Endometrial microvascular endothelial cells (primary cell): Measurements from ENCODE around the gene FREM1. TPM values are rescaled to one million over a fixed set of nuclear protein-coding genes. Genes with fewer than 3 reads are reported as not detected.

Experiments
- in situ Hi-C: cut with HindIII; loops from 2 replicates; pipeline ENCODE4 v1.10.0; 2017; ENCODE audit warnings: low sequenced_read_pairs, low pct_unique_long_range_greater_than_20kb; ENCODE audit errors: inconsistent ontology term
- total RNA-seq: library from RNA; depleted of rRNA; stranded (reverse); fragments of >200 nt; gene quantifications from one replicate; pipeline ENCODE4 v1.2.3, GENCODE V29; 2015; ENCODE audit errors: inconsistent ontology term

The FREM1 gene
- total RNA-seq, 1 donor from 2014 or later = not detected

DNA sequence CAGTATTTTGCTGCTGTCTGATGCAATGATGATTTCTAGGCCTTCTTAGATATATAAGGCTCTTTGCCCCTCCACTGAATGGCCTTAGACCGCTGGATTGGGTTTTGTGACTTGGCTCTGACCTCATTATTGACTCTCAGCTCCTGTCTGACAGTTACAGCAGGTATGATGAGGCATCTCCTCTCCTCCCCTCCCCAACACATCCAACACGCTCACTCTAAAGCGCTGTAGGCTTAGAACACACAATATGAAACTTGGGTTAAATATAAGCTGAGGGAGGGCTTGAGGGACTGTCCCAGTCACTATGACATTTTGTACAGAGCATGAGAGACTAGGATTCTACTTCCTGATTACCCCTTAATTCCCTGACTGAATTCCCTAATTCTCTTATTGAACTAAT is 168.9 kb downstream of the FREM1 start:
- in situ Hi-C loops = no loop called here

- in situ Hi-C loops = no loop called here
These were observed 177.1 kb downstream of the FREM1 start for GRCh38 chr9:14733133-14733532.

GRCh38 chr9:14731294-14731981 is 178.8 kb downstream of the FREM1 start:
- in situ Hi-C loops = no loop called here

DNA sequence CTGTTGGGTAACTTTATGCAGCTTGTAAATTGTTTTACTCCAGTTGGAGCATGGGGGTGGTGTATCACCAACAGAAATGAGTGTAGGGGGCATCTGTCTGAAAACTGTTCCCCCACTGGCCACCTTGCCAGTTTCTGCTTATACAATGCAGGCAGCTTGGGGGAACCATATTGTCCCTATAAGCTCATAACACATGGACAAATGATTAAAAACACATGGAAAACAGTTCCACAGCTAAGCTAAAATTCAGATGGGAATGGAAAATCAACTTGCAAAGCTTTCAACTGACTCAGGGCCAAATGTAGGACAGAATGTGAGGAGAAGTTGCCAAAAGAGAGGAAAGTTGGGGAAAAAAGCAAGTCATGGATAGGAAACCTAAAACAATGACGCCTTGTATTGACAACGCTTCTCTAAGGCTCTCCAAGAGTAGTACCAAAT is 179.7 kb downstream of the FREM1 start:
- in situ Hi-C loops = no loop called here

DNA sequence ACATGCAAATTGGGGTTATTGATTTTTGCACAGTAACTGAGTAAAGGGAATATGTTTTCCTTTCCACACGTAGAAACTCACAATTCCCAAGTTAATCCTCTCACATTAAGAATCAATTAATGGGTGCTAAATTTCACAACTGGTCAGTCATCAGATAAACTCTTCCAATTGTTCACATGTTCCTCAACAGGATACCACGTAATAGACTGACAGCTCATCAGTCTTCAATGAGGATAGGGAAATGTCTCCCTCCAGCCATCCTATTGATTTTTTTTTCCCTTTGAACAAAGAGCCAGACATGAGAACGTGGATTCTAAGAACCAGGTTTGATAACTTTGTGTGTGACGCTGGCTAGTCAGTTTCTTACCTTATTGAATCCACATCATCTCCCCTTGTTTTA is 186.9 kb downstream of the FREM1 start:
- in situ Hi-C loops = no loop called here

DNA sequence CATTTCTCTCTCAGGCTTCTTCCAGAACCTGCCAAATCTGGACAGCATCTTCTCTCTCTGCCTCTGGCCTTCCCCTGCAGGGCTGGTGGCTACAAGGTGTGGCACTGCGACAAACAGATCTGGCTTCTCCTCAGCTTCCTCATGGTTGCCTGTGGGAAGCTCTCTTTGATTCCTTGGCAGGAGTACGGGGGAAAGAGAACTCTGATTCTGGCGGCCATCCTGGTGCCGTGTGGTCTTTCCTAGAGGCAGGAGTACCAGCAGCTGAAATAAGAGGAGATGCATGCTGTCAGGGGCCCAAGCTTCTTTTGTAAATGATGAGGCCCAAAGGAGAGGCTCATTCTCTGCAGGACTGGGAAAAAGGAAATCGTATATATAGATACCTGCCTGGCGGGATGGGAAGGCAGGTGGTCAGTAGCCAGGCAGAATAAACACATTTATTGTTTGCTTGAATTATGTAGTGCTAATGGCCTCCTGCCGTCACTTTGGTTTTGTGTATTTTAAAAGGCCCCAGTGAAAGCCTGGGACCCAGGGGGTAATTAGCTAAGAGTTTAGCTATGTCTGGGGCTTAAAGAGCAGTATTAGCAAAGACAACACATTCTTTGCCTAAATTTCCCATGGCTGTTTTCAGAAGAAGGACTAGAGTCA is 187.7 kb downstream of the FREM1 start, which contains the start of gene CER1:
Gene CER1, minus strand, starts transcription at position 343 of the 645 bp plus-strand sequence. Its CDS starts 61 bp downstream, at position 282.
- in situ Hi-C loops = no loop called here

- in situ Hi-C loops = no loop called here
These were observed 190.9 kb downstream of the FREM1 start for GRCh38 chr9:14719231-14719923.

DNA sequence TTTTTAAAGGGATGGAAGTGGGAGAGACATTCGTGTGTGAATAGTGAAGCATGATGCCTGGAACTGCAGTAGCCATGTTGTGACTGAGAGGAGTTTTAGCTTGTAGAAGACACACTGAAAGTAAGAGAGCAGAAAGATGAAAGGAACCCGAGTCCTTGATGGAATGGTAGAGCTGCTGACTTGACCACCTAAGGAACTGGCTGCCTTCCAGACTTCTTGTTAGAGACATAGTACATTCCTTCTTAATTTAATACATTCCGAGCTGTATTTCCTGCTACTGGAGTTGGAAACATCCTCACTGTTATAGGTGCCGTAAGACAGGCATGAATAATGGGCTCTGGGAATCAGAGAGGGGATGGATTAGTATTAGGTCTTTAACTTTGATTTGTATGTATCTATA is 195.1 kb downstream of the FREM1 start:
- in situ Hi-C loops = no loop called here

GRCh38 chr9:14713187-14713767 is 197.0 kb downstream of the FREM1 start:
- in situ Hi-C loops = no loop called here

DNA sequence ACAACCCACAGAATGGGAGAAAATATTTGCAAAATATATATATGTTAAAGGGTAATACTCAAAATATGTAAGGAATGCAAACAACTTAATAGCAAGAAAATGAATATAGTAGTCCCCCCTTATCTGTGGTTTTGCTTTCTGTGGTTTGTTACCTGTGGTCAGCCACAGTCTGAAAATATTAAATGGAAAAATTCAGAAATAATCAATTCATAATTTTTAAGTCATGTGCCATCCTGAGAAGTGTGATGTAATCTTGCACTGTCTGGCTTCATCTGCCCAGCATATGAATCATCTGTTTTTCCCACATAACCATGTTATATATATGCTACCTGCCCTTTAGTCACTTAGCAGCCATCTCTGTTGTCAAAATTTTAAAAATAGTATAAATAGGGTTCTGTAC is 199.4 kb downstream of the FREM1 start:
- in situ Hi-C loops = no loop called here

DNA sequence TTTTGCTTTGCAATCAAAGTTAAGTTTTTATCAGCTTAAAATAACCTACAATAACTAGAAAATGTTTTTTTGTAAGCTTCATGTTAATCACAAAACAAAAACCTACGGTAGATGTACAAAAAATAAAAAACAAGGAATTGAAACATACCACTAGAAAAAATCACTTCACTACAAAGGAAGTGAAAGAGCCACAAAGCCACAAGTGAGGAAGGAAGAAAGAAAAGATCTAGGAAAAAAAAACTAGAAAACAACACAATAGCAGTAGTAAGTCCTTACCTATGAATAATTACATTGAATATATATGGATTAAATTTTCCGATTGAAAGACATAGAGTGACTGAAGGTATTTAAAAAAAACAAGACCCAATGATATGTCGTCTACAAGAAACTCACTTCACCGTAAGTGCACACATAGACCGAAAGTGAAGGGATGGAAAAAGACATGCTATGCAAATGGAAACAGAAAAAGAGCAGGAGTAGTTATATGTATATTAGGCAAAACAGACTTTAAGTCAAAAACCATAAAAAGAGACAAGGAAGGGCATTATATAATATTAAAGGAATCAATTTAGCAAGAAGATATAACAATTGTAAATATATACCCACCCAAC is 203.6 kb downstream of the FREM1 start:
- in situ Hi-C loops = no loop called here

GRCh38 chr9:14705079-14705478 is 205.1 kb downstream of the FREM1 start:
- in situ Hi-C loops = no loop called here

DNA sequence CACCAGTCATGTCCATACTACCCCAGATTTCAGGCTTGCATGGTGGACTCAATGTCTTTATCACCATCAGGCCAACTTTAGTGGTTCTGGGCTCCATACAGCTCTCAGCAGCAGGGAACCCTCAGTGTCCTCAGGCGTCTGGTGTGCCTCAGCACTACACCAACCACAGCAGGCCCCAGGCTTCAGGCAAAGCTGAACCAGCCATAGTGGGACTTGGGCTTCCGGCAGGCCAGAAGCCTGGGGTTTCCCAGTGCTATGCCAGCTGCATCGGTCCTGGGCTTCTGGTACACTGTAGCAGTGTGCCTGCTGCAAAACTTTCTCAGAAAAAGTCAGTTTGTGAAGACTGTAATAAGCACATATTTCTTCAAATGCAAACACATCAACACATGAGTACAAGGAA is 205.9 kb downstream of the FREM1 start:
- in situ Hi-C loops = no loop called here

- in situ Hi-C loops = no loop called here
These were observed 208.0 kb downstream of the FREM1 start for GRCh38 chr9:14702200-14702720.

- in situ Hi-C loops = no loop called here
These were observed 216.9 kb downstream of the FREM1 start, which contains the start of gene ZDHHC21 for GRCh38 chr9:14693251-14693861. Gene ZDHHC21 (minus strand): TSS chr9:14693432. CDS start chr9:14674340, 19,092 bp downstream.

DNA sequence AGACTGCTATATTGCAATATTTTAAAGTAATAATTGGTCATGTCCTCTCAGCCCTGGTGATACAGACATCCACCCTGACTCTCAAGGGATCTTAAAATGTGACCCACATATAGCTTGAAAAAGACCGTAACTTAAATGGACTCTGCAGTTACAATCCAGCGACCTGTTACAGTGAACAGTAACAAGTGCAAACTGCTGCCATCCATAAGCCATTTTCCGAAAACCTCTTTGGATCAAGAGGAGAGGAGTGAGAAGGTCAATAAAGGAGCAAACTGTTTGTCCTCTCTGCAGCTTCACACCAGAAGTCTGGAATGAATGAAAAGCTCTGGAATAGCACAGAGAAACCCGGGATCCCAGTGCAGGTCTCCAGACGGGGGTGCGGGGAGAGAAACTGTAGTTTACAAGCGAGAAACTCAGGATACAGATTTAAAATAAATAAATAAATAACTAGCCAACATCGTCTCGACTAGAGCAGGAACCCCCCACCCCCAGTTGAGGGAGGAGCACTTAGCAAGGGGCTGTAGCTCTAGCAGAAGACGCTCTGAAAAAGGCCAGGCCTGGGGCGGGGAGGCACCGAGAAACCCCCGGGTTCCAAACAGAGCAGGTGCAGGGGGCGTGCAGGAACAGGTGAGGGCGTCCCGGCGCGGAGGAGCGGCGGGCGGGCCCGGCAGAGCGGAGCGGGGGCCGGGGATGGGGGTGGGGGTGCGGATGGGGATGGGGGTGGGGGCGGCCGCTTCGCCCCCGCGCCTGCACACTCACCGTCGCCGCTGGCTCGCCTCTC is 217.6 kb downstream of the FREM1 start:
- in situ Hi-C loops = no loop called here

- in situ Hi-C loops = no loop called here
These were observed 219.1 kb downstream of the FREM1 start for GRCh38 chr9:14690948-14691730.
